Esophagus muscularis mucosa (tissue), 4 donors: ENCODE measurements around the gene PRDM16. TPM values are rescaled to one million over a fixed set of nuclear protein-coding genes. Genes with fewer than 3 reads are reported as not detected.

Experiments used
- DNase-seq: peaks from one replicate; pipeline ENCODE4 v3.0.0-alpha.2; 2017; ENCODE audit errors: extremely low spot score
- H3K27ac ChIP-seq, 4 donors: fragments of 200-600 bp; sonication (generic); replicated peaks in 1 of 4; 1 replicate in 3 of 4; 2 replicates in 1 of 4; pipeline ENCODE4 v1.5.1; 2016 to 2019; ENCODE audit warnings: mild to moderate bottlenecking in 1 of 4
- H3K27me3 ChIP-seq, 4 donors: fragments of 200-600 bp; sonication (generic); one replicate each; pipeline versions ENCODE4 v1.5.1 to v1.6.0; 2016 to 2019
- H3K36me3 ChIP-seq, 4 donors: fragments of 200-600 bp; sonication (generic); one replicate each; pipeline ENCODE4 v1.5.1; 2016 to 2019
- H3K4me1 ChIP-seq, 4 donors: fragments of 200-600 bp; sonication (generic); one replicate each; pipeline ENCODE4 v1.5.1; 2016 to 2019
- H3K4me3 ChIP-seq, 4 donors: fragments of 200-600 bp; sonication (generic); 1 replicate in 2 of 4; 2 replicates in 2 of 4; pipeline ENCODE4 v1.5.1; 2016 to 2019; ENCODE audit warnings: mild to moderate bottlenecking in 4 of 4, moderate library complexity in 1 of 4
- H3K9me3 ChIP-seq, 4 donors: fragments of 200-600 bp; sonication (generic); 1 replicate in 3 of 4; 2 replicates in 1 of 4; pipeline ENCODE4 v1.5.1; 2016 to 2019
- CTCF ChIP-seq, 3 experiments: fragments of 200-600 bp in 2 of 3; fragments of 450-650 bp in 1 of 3; sonication (generic) in 2 of 3; IDR thresholded peaks; one replicate each; pipeline ENCODE4 v1.5.1; 2017 to 2019; ENCODE audit warnings: antibody characterized with exemption in 3 of 3, mild to moderate bottlenecking in 2 of 3, moderate library complexity in 1 of 3
- EP300 ChIP-seq: sonication (generic); formaldehyde crosslinking; IDR thresholded peaks from one replicate; pipeline ENCODE4 v1.6.1; 2017; ENCODE audit warnings: antibody characterized with exemption
- POLR2A ChIP-seq: fragments of 450-650 bp; IDR thresholded peaks from one replicate; pipeline ENCODE4 v1.6.1; 2017; ENCODE audit warnings: antibody characterized with exemption, moderate library complexity, mild to moderate bottlenecking, low read depth
- POLR2AphosphoS5 ChIP-seq, 2 donors: sonication (generic); formaldehyde crosslinking; IDR thresholded peaks; one replicate each; pipeline ENCODE4 v1.6.1; 2017; ENCODE audit warnings: antibody characterized with exemption in 2 of 2
- WGBS: methylation state at CpG from one replicate; pipeline ENCODE4 v1.1.5; 2018; 5-methylcytosine and 5-hydroxymethylcytosine counted together
- intact Hi-C: fragments of 100-400 bp; cut with DNase I; formaldehyde crosslinking; loops from one replicate; pipeline ENCODE4 v1.15.1; 2023
- total RNA-seq, 4 donors: library from RNA; depleted of rRNA; stranded (reverse); fragments of >200 nt; gene quantifications; one replicate each; pipeline versions ENCODE4 v1.1.0 to v1.2.1, GENCODE V29; 2016

The PRDM16 gene
- total RNA-seq, 4 donors from 2014 or later, result 1.2 to 4.4 (median 2.2) TPM

- Histone ChIP-seq H3K36me3 (no peaks in the 10 kb centered on the region), H3K27me3 (peaks cover 0 to 13% (median 0%) of the 10 kb centered on the region in 4 donors), H3K27ac (no peak overlapping the region), H3K4me1 (peaks cover 15 to 47% (median 25%) of the 10 kb centered on the region in 4 donors), H3K9me3 (no peaks in the 10 kb centered on the region), H3K4me3 (no peak overlapping the region)
- intact Hi-C loops, result no loop called here
- WGBS, result 82% methylated on average over 7 of the region's 15 CpGs
- no peak for DNase-seq
- TF ChIP-seq EP300 (no peak), POLR2AphosphoS5 (IDR thresholded peaks at IDR 0.05) (no peak), CTCF (IDR thresholded peaks at IDR 0.05) (no peak), POLR2A (no peak)
These were observed 56.1 kb downstream of the PRDM16 start for GRCh38 chr1:3125078-3125477.

GRCh38 chr1:3125546-3126368 lies 56.8 kb downstream of the PRDM16 start:
- TF ChIP-seq POLR2AphosphoS5 (IDR thresholded peaks at IDR 0.05) (no peak), CTCF (IDR thresholded peaks at IDR 0.05) (no peak), EP300 (no peak), POLR2A (no peak)
- Histone ChIP-seq H3K4me1 (peaks cover 10 to 47% (median 24%) of the 10 kb centered on the region in 4 donors), H3K27me3 (peaks cover 0 to 7% (median 0%) of the 10 kb centered on the region in 4 donors), H3K27ac (peak overlapping the region in 2 of 4 donors; percentile 3 to 20), H3K36me3 (no peaks in the 10 kb centered on the region), H3K9me3 (no peaks in the 10 kb centered on the region), H3K4me3 (no peak overlapping the region)
- 89% methylated on average over 28 of the region's 47 CpGs for WGBS
- intact Hi-C loops, result no loop called here
- DNase-seq, result no peak

GRCh38 chr1:3126756-3127678 lies 58.0 kb downstream of the PRDM16 start:
- Histone ChIP-seq H3K36me3 (no peaks in the 10 kb centered on the region), H3K4me3 (no peak overlapping the region), H3K27ac (peak overlapping the region; percentile 9 to 54 (median 29)), H3K9me3 (no peaks in the 10 kb centered on the region), H3K4me1 (peaks cover 8 to 47% (median 24%) of the 10 kb centered on the region in 4 donors), H3K27me3 (peaks cover 0 to 14% (median 0%) of the 10 kb centered on the region in 4 donors)
- TF ChIP-seq CTCF (IDR thresholded peaks at IDR 0.05) (no peak), EP300 (no peak)
- intact Hi-C loops, result no loop called here
- no peak for DNase-seq
- WGBS, result 77% methylated on average over 26 of the region's 28 CpGs

- no peak overlapping the region for H3K4me3 ChIP-seq
- 93% methylated on average over 11 of the region's 12 CpGs for WGBS
- TF ChIP-seq EP300, result no peak
- no peak for TF ChIP-seq CTCF (IDR thresholded peaks at IDR 0.05)
- TF ChIP-seq POLR2A, result no peak
- no peak for TF ChIP-seq POLR2AphosphoS5 (IDR thresholded peaks at IDR 0.05)
- H3K36me3 ChIP-seq, result no peaks in the 10 kb centered on the region
- H3K4me1 ChIP-seq, result peaks cover 8 to 47% (median 24%) of the 10 kb centered on the region in 4 donors
- intact Hi-C loops, result no loop called here
- H3K27ac ChIP-seq, result peak overlapping the region; percentile 9 to 54 (median 21)
- H3K9me3 ChIP-seq, result no peaks in the 10 kb centered on the region
- no peak for DNase-seq
- peaks cover 0 to 19% (median 0%) of the 10 kb centered on the region in 4 donors for H3K27me3 ChIP-seq
These were observed 58.7 kb downstream of the PRDM16 start for GRCh38 chr1:3127738-3128137.
